DMS 273 treated with DMSO at 0.1 percent for 48 hours (cell line): ENCODE measurements around the gene RTRAF.

Experiments used
- DNase-seq: peaks from one replicate; lab custom pipeline; 2025; lab: John Stamatoyannopoulos, UW

Gene RTRAF

GRCh38 chr14:52020866-52021717, 31.7 kb downstream of the RTRAF start:
- DNase-seq = no peak

- DNase-seq = no peak
These were observed 32.7 kb downstream of the RTRAF start for GRCh38 chr14:52021957-52022600.

GRCh38 chr14:52023518-52023917, 34.2 kb downstream of the RTRAF start:
- DNase-seq = no peak

GRCh38 chr14:52025310-52025709, 36.0 kb downstream of the RTRAF start:
- DNase-seq = no peak

- no peak for DNase-seq
These were observed 36.8 kb downstream of the RTRAF start for GRCh38 chr14:52026017-52026660.

GRCh38 chr14:52026901-52027300, 37.6 kb downstream of the RTRAF start:
- DNase-seq = no peak

- DNase-seq = no peak
These were observed 40.5 kb downstream of the RTRAF start for GRCh38 chr14:52029881-52030280.

GRCh38 chr14:52031781-52032180, 42.4 kb downstream of the RTRAF start:
- no peak for DNase-seq

- no peak for DNase-seq
These were observed 43.0 kb downstream of the RTRAF start for GRCh38 chr14:52032204-52032801.

- no peak for DNase-seq
These were observed 43.8 kb downstream of the RTRAF start for GRCh38 chr14:52033101-52033642.

- DNase-seq = no peak
These were observed 49.9 kb downstream of the RTRAF start for GRCh38 chr14:52039124-52039815.

- no peak for DNase-seq
These were observed 51.3 kb downstream of the RTRAF start for GRCh38 chr14:52040598-52040997.

- DNase-seq = no peak
These were observed 53.3 kb downstream of the RTRAF start for GRCh38 chr14:52042371-52043289.

GRCh38 chr14:52043690-52044089, 54.3 kb downstream of the RTRAF start:
- no peak for DNase-seq

- DNase-seq = no peak
These were observed 55.6 kb downstream of the RTRAF start for GRCh38 chr14:52044791-52045522.

GRCh38 chr14:52046376-52046917, 57.1 kb downstream of the RTRAF start:
- DNase-seq = no peak

- DNase-seq = no peak
These were observed 58.8 kb downstream of the RTRAF start for GRCh38 chr14:52048116-52048515.

- DNase-seq = no peak
These were observed 59.4 kb downstream of the RTRAF start for GRCh38 chr14:52048641-52049204.

- no peak for DNase-seq
These were observed 59.9 kb downstream of the RTRAF start for GRCh38 chr14:52049271-52049670.
